Hippocampal formation (tissue), 2 donors: ENCODE measurements around the gene HECTD1.
"Not testable (repeated sequence)": the region's sequence is repeated elsewhere in the genome, so short reads cannot be mapped to it uniquely, and the experiment has no call there.

Experiments used
- DNase-seq, 2 donors: peaks; one replicate each; lab custom pipeline; 2025; lab: John Stamatoyannopoulos, UW

Gene HECTD1

GRCh38 chr14:31093884-31094839, 113.4 kb downstream of the HECTD1 start:
- DNase-seq: not testable (repeated sequence)

DNA sequence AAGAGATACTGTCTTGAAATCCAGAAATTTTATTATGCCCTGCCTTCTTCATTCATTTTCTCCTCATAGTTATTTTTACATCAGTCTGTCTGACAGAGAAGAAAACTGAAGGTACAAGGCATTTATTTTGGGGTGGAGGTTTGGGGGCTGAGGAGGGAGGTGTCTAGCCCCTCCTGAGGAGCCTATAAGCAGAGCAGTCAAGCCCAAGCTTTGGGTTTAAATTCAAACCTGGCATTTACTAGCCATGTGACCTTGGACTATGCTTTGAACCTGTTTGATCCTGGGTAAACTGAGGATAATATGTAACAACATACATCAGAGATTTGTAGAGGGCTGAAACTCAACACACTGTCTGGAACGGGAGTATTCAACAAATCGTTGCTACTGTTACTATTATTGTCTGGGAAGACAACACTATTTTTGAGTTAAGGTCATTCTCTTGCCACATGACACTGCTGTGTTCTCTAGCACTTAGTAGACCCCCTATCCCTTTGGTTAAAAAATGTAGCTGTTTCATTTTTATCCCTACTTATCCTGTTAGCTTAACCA, 115.4 kb downstream of the HECTD1 start:
- DNase-seq: no peak

DNA sequence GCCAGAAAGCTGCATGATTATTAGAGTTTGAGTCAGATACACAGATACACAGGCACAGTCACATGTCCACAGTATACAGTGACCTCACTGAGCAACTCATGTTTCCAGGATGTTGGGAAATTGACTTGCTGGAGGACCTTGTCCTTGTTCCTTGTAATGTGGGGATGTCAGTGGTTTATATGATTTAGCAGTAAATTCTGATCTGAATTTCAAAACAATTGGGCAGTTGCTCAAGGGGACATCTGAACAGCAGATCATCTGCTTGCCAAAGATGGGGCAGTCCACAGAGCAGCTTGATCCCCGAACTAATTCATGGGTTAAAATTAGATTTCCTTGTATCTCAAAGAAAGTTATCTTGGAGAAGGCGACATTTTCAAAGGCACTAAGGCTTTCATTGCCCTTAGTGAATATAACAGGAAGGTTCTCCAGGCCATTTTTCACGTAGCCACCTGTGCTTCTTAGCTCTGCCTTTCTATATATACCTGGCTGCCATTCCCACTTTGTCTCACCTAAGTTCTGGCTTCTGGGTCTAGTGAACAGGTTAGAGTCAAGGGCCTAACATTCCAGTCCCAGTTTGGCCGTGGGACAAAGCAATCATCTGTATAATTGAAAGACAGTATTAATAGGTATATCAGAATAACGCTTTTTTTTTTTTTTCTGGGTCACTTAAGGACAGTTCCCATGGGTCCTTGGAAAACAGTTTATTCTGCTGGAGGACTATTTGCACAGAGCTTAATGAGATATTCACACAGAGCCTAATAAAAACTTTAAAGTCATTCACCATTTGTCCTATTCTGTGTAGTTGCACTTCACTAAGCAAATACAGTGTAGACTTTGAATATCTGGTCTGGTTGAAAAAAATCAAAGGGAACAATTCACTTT, 116.5 kb downstream of the HECTD1 start:
- DNase-seq: no peak

DNA sequence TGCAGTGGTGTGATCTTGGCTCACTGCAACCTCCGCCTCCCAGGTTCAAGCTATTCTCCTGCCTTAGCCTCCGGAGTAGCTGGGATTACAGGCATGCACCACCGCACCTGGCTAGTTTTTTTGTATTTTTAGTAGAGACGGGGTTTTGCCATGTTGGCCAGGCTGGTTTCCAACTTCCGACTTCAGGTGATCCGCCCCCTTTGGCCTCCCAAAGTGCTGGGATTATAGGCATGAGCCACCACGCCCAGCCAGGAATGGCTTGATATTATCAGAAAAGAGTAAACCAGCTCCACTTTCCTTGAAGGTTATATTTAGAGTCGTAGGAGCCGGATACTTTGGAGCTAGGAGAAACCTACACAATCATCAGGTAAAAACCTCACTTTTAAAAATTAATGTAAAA, 121.1 kb downstream of the HECTD1 start:
- DNase-seq: not testable (repeated sequence)

GRCh38 chr14:31085027-31085426, 122.6 kb downstream of the HECTD1 start:
- DNase-seq: no peak

GRCh38 chr14:31084385-31084784, 123.2 kb downstream of the HECTD1 start:
- no peak for DNase-seq

- DNase-seq: no peak
Measured at GRCh38 chr14:31083781-31084180, 123.8 kb downstream of the HECTD1 start.

DNA sequence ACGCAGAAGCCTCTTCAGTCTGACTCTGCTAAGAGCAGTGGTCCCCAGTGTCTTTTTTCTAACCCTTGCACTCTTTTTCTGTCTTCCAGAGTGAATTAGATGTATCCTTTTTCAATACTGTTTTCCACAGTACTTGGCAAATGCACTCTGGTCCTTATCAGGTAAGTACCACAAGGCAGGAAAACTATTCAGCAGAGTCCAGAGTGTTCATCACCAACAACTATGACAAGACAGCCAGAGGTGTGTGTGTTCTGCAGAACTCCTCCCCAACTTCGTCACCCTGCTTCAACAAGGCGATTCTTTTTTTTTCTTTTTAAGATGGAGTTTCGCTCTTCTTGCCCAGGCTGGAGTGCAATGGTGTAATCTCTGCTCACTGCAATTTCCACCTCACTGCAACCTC, 127.1 kb downstream of the HECTD1 start:
- DNase-seq: no peak

DNA sequence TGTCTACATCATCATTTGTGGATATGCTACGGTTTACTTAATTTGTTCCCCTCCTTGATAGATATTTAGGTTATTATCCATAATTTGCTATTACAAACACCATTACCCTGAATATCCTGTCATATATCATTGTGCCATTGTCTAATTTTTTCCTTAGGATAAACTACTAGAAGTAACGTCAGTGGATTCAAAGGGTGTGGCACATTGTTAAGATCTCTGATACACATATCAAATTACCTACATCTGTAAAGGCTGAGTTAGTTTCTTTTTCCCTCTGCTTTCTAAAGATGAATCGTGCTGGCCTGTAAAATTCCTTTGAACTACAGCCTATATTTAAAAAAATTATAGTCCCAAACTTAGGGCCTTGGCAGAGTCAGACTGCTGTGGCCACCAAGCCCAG, 127.5 kb downstream of the HECTD1 start:
- DNase-seq: no peak

- DNase-seq: no peak
Measured at GRCh38 chr14:31078766-31079165, 128.8 kb downstream of the HECTD1 start.

- DNase-seq: no peak
Measured at GRCh38 chr14:31075144-31075543, 132.4 kb downstream of the HECTD1 start.

DNA sequence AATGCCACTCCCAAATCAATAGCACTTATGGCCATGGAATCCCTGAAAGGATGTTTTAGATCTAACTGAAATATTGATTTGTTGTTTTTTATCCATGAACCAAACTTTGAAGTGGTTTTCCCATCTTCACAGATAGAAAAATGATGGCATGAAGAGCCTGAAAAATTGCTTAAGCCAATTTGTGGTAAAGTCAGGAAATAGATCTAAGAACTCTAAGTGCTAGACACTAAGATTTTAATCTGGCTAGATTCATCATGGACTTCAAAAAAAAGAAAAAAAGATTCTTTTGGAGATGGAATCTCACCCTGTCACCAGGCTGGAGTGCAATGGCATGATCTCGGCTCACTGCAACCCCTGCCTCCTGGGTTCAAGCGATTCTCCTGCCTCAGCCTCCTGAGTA, 136.4 kb downstream of the HECTD1 start:
- DNase-seq: no peak

DNA sequence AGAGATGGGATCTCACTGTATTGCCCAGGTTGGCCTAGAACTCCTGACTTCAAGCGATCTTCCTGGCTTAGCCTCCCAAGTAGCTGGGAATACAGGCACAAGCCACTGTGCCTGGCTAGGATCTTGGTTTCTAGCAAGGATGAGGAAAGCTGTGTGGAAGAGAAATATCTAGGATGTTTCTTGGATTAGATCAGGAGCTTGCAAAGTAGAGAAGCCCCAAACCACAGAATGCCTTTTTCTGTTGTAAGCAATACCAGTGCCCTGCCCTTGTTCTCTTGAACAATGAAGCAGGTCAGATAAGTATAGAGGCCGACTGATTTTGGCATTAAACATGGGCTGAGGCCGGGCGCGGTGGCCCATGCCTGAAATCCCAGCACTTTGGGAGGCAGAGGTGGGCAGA, 137.2 kb downstream of the HECTD1 start:
- DNase-seq: no peak

DNA sequence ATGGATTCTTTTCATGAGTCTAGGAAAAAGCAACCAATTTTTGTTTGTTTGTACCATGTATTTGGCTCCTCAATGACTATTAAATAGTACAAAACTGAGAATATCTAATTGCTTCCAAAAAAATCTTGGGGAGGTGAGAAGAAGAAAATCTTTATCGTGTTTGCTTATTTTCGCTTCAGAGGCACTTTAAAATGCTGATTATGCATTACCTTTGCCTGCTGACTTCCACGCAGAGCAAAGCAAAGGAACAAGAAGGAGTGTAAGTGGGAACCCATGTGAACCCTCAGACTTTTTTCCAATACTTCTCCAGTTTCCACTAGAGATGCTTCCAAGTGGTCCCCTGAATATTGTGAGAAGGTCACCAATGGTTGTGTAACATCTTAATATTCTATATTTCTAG, 138.2 kb downstream of the HECTD1 start:
- DNase-seq: no peak

- no peak for DNase-seq
Measured at GRCh38 chr14:31068235-31068634, 139.4 kb downstream of the HECTD1 start.

DNA sequence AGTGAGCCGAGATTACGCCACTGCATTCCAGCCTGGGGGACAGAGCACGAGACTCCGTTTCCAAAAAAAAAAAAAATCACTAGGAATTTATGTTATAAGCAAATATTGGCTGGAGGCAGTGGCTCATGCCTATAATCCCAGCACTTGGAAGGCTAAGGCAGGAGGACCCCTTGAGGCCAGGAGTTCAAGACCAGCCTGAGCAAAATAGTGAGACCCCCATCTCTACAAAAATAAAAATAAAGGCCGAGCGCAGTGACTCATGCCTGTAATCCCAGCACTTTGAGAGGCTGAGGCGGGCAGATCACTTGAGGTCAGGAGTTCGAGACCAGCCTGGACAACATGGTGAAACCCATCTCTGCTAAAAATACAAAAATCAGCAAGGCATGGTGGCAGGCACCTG, 144.7 kb downstream of the HECTD1 start:
- DNase-seq: not testable (repeated sequence)

GRCh38 chr14:31060253-31060875, 147.2 kb downstream of the HECTD1 start:
- no peak for DNase-seq

GRCh38 chr14:31059152-31059924, 148.3 kb downstream of the HECTD1 start:
- DNase-seq: no peak

DNA sequence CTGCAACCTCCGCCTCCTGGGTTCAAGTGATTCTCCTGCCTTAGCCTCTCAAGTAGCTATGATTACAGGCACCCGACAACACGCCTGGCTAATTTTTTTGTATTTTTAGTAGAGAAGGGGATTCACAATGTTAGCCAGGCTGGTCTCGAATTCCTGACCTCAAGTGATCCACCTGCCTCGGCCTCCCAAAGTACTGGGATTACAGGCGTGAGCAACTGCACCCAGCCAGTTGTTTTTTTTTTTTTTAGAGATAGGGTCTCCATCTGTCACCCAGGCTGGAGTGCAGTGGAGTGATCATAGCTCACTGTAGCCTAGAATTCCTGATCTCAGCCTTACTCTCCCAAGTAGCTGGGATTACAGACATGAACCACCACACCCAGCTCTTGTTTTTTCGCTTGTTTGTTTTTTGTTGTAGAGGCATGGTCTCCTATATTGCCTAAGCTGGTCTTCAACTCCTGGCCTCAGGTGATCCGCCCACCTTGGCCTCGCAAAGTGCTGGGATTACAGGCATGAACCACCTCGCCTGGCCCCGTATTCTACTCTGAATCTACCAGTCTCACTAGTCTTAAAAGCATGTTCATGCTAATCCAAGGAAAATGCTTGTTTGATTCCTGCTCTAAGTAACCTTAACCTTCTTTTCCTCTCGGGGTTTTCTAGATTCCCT, 149.8 kb downstream of the HECTD1 start:
- no peak for DNase-seq

DNA sequence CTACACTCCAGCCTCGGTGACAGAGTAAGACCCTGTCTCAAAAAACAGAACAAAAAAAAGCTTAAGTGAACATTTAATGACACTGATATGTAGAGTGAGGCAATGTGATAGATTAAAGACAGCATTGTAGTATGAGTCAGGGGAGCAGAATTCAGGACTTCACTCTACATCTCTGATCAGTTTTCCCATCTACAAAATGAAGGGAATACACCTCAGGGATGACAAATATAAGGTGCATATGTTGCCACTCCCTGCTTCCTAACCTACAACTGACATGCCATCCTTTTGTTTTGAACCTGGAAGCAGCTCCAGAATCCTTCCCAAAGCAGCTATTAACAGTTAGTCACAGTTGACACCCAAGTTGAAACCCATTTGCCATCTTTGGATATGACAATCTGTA, 150.6 kb downstream of the HECTD1 start:
- DNase-seq: no peak
